T follicular helper cell (primary cell): ENCODE data around the gene QSER1.
A peak's percentile ranks its signal among the peaks of the same experiment; 100 is the strongest.
"Not testable (repeated sequence)": the region's sequence is repeated elsewhere in the genome, so short reads cannot be mapped to it uniquely, and the experiment has no call there.

ENCODE experiments used
- DNase-seq: peaks from one replicate; pipeline ENCODE4 v3.0.0-alpha.2; 2020; ENCODE audit warnings: low read depth
- total RNA-seq, 2 experiments: gene quantifications; one replicate each; lab custom pipeline; 2026; lab: John Stamatoyannopoulos, UW

QSER1 gene
- 18.0 to 39.7 reads per million in 2 experiments for total RNA-seq

- peak; percentile 57 for DNase-seq
Measured at GRCh38 chr11:32892355-32893092, at the start of gene QSER1. QSER1 (plus strand) TSS chr11:32892811; CDS start chr11:32893126, 315 bp downstream.

GRCh38 chr11:32843544-32843943 is 49.1 kb upstream of the QSER1 start:
- no peak for DNase-seq

GRCh38 chr11:32847511-32847910 is 45.1 kb upstream of the QSER1 start:
- DNase-seq = no peak

GRCh38 chr11:32849761-32850160 is 42.9 kb upstream of the QSER1 start:
- no peak for DNase-seq

- DNase-seq = no peak
Measured at GRCh38 chr11:32851251-32851650, 41.4 kb upstream of the QSER1 start.

GRCh38 chr11:32852207-32852606 is 40.4 kb upstream of the QSER1 start:
- no peak for DNase-seq

GRCh38 chr11:32855601-32856000 is 37.0 kb upstream of the QSER1 start:
- no peak for DNase-seq

GRCh38 chr11:32858731-32859130 is 33.9 kb upstream of the QSER1 start:
- no peak for DNase-seq

GRCh38 chr11:32861850-32862577 is 30.6 kb upstream of the QSER1 start:
- no peak for DNase-seq

GRCh38 chr11:32864555-32864954 is 28.1 kb upstream of the QSER1 start:
- no peak for DNase-seq

- DNase-seq = not testable (repeated sequence)
Measured at GRCh38 chr11:32868752-32869151, 23.9 kb upstream of the QSER1 start.

GRCh38 chr11:32870676-32871075 is 21.9 kb upstream of the QSER1 start:
- no peak for DNase-seq

- DNase-seq = no peak
Measured at GRCh38 chr11:32874132-32874531, 18.5 kb upstream of the QSER1 start.

- DNase-seq = no peak
Measured at GRCh38 chr11:32881286-32881685, 11.3 kb upstream of the QSER1 start.

- no peak for DNase-seq
Measured at GRCh38 chr11:32883421-32883820, 9.2 kb upstream of the QSER1 start.

- no peak for DNase-seq
Measured at GRCh38 chr11:32884023-32884422, 8.6 kb upstream of the QSER1 start.

GRCh38 chr11:32884770-32885384 is 7.7 kb upstream of the QSER1 start:
- no peak for DNase-seq

GRCh38 chr11:32885556-32885955 is 7.1 kb upstream of the QSER1 start:
- no peak for DNase-seq

GRCh38 chr11:32886180-32886579 is 6.4 kb upstream of the QSER1 start:
- no peak for DNase-seq

- DNase-seq = not testable (repeated sequence)
Measured at GRCh38 chr11:32887707-32888383, 4.8 kb upstream of the QSER1 start.

- DNase-seq = not testable (repeated sequence)
Measured at GRCh38 chr11:32888384-32888710, 4.3 kb upstream of the QSER1 start.

GRCh38 chr11:32888805-32889204 is 3.8 kb upstream of the QSER1 start:
- no peak for DNase-seq
